Upper lobe of left lung (tissue), 6 donors: ENCODE measurements around the gene ABL1. TPM values are rescaled to one million over a fixed set of nuclear protein-coding genes. Genes with fewer than 3 reads are reported as not detected.

Experiments
- ATAC-seq, 2 donors: fragments of 200-7000 bp; cut with Tn5 transposase; one replicate each; pipeline ENCODE4 v1.9.1; 2022; ENCODE audit warnings: mild to moderate bottlenecking in 2 of 2, moderate library complexity in 2 of 2; ENCODE audit not compliant: low FRiP score in 2 of 2
- DNase-seq, 2 donors: peaks; one replicate each; pipeline ENCODE4 v3.0.0-alpha.2; 2019 to 2020
- H3K27ac ChIP-seq, 4 donors: fragments of 200-600 bp; sonication (generic); one replicate each; pipeline ENCODE4 v1.5.1; 2016 to 2019
- H3K27me3 ChIP-seq, 4 donors: fragments of 200-600 bp; sonication (generic); one replicate each; pipeline ENCODE4 v1.5.1; 2017 to 2019
- H3K36me3 ChIP-seq, 4 donors: fragments of 200-600 bp; sonication (generic); one replicate each; pipeline ENCODE4 v1.5.1; 2016 to 2019
- H3K4me1 ChIP-seq, 4 donors: fragments of 200-600 bp; sonication (generic); one replicate each; pipeline ENCODE4 v1.5.1; 2018 to 2019
- H3K4me3 ChIP-seq, 4 donors: fragments of 200-600 bp; sonication (generic); one replicate each; pipeline ENCODE4 v1.5.1; 2017 to 2019; ENCODE audit warnings: mild to moderate bottlenecking in 2 of 4, moderate library complexity in 1 of 4
- H3K9me3 ChIP-seq, 4 donors: fragments of 200-600 bp; sonication (generic); one replicate each; pipeline ENCODE4 v1.5.1; 2018 to 2019
- EP300 ChIP-seq, 4 donors: sonication (generic); formaldehyde crosslinking; IDR thresholded peaks; one replicate each; pipeline ENCODE4 v1.5.1; 2017; ENCODE audit warnings: antibody characterized with exemption in 4 of 4, control low read depth in 2 of 4
- POLR2A ChIP-seq, 4 donors: fragments of 450-650 bp; IDR thresholded peaks; one replicate each; pipeline ENCODE4 v1.5.1; 2016 to 2017; ENCODE audit warnings: antibody characterized with exemption in 4 of 4, mild to moderate bottlenecking in 2 of 4
- POLR2AphosphoS5 ChIP-seq, 2 donors: sonication (generic); formaldehyde crosslinking; IDR thresholded peaks; one replicate each; pipeline ENCODE4 v1.5.1; 2017; ENCODE audit warnings: antibody characterized with exemption in 2 of 2
- WGBS, 2 donors: methylation state at CpG; one replicate each; pipeline ENCODE4 v1.1.5; 2017 to 2018; 5-methylcytosine and 5-hydroxymethylcytosine counted together
- total RNA-seq, 6 donors: library from RNA; depleted of rRNA in 4 of 6; stranded (reverse); fragments of >200 nt in 4 of 6; gene quantifications; one replicate each; pipeline versions ENCODE4 v1.1.0 to v1.2.1, GENCODE V29; 2016 to 2021
- TF ChIP-seq, protein P1 (sequence below), 6 experiments: fragments of 450-650 bp in 4 of 6; fragments of 200-600 bp in 2 of 6; sonication (generic) in 2 of 6; IDR thresholded peaks; one replicate each; pipeline ENCODE4 v1.5.1; 2016 to 2019; ENCODE audit warnings: antibody characterized with exemption in 6 of 6
- donor health status: DM: no; HTN: no; CAD: no; lungs with moderate emphysema.
- donor health status: DM: no; HTN: yes; CAD: no; lungs with severe emphysema.

The ABL1 gene
- total RNA-seq, 6 donors from 2014 or later: 39.8 to 56.5 (median 47.0) TPM

- Histone ChIP-seq H3K27ac (peak overlapping the region in 1 of 4 donors; percentile 48), H3K36me3 (no peaks in the 10 kb centered on the region), H3K4me3 (no peak overlapping the region), H3K9me3 (no peaks in the 10 kb centered on the region), H3K27me3 (peaks cover 0 to 6% (median 2%) of the 10 kb centered on the region in 4 donors), H3K4me1 (peaks cover 0 to 20% (median 8%) of the 10 kb centered on the region in 4 donors)
- ATAC-seq: peak; percentile 16 to 18
- peak in 1 of 2 donors; percentile 79 for DNase-seq
- peak in 1 of 2 donors; percentile 59 for TF ChIP-seq POLR2AphosphoS5 (IDR thresholded peaks at IDR 0.05)
- TF ChIP-seq EP300 (IDR thresholded peaks at IDR 0.05): no peak
- no peak for TF ChIP-seq POLR2A (IDR thresholded peaks at IDR 0.05)
- TF ChIP-seq, protein P1, sequence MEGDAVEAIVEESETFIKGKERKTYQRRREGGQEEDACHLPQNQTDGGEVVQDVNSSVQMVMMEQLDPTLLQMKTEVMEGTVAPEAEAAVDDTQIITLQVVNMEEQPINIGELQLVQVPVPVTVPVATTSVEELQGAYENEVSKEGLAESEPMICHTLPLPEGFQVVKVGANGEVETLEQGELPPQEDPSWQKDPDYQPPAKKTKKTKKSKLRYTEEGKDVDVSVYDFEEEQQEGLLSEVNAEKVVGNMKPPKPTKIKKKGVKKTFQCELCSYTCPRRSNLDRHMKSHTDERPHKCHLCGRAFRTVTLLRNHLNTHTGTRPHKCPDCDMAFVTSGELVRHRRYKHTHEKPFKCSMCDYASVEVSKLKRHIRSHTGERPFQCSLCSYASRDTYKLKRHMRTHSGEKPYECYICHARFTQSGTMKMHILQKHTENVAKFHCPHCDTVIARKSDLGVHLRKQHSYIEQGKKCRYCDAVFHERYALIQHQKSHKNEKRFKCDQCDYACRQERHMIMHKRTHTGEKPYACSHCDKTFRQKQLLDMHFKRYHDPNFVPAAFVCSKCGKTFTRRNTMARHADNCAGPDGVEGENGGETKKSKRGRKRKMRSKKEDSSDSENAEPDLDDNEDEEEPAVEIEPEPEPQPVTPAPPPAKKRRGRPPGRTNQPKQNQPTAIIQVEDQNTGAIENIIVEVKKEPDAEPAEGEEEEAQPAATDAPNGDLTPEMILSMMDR (IDR thresholded peaks at IDR 0.05): peak in 2 of 6 experiments; percentile 38 to 39
- WGBS, 2 donors: 42 to 43% methylated on average over 21 of the region's 21 CpGs
Measured at GRCh38 chr9:130932255-130933079, 97.4 kb downstream of the ABL1 start.

DNA sequence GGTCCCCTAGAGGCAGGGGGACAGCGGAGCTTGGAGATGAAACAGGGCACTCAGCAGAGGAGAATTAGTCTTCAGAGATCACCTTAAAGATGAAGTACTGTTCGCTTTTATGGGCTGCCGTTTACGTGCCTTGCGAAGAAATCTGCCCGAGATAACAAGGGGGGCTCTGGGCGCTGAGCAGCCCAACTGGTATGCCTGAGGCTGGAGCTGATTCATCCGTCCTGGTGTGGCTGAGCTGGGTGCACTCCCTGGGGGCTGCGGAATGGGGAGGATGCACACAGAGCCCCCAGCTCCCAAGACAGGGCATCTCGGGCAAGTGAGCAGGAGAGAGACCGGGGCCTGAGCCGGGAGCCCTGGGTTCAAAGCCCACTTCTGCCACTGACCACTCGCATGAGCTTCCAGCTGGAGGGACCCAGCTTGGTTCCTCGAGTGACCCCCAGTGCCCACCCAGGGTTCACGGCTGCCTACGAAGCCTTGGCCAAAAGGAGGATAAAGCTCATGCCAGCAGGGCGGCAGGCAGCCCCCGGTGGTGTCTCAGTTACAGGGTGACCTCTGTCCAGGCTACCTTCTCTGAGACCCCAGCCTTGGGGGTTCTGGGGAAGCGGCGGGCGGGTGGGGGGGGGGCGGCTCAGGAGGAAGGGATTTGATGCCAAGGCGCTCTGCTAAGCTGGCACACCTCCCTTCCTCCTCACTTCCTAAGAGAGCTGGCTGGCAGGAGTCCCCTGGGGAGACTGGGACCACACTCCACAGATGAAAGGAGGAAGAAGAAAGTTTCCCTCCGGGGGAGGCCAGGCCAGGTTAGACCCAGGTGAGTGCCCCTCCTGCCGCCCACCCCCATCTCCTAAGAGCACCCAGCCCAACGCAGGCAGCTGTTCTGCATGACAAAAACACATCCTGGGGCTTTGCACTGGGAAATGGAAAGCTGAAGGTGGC lies 98.3 kb downstream of the ABL1 start:
- TF ChIP-seq, protein P1 (IDR thresholded peaks at IDR 0.05): no peak
- no peak for TF ChIP-seq EP300 (IDR thresholded peaks at IDR 0.05)
- TF ChIP-seq POLR2A (IDR thresholded peaks at IDR 0.05): no peak
- TF ChIP-seq POLR2AphosphoS5 (IDR thresholded peaks at IDR 0.05): no peak
- Histone ChIP-seq H3K9me3 (no peaks in the 10 kb centered on the region), H3K36me3 (no peaks in the 10 kb centered on the region), H3K4me1 (peaks cover 5 to 29% (median 15%) of the 10 kb centered on the region in 4 donors), H3K4me3 (no peak overlapping the region), H3K27me3 (peaks cover 0 to 15% (median 8%) of the 10 kb centered on the region in 4 donors), H3K27ac (peak overlapping the region in 2 of 4 donors; percentile 27 to 48)
- ATAC-seq: no peak
- WGBS, 2 donors: 12 to 33% methylated on average over 9 to 22 of the region's 26 CpGs
- no peak for DNase-seq

- 64 to 77% methylated on average over 3 to 9 of the region's 11 CpGs for WGBS, 2 donors
- Histone ChIP-seq H3K27me3 (peaks cover 0 to 22% (median 13%) of the 10 kb centered on the region in 4 donors), H3K4me3 (no peak overlapping the region), H3K36me3 (no peaks in the 10 kb centered on the region), H3K4me1 (peaks cover 13 to 38% (median 22%) of the 10 kb centered on the region in 4 donors), H3K27ac (no peak overlapping the region), H3K9me3 (no peaks in the 10 kb centered on the region)
- no peak for TF ChIP-seq EP300 (IDR thresholded peaks at IDR 0.05)
- TF ChIP-seq, protein P1 (IDR thresholded peaks at IDR 0.05): no peak
- no peak for TF ChIP-seq POLR2AphosphoS5 (IDR thresholded peaks at IDR 0.05)
- TF ChIP-seq POLR2A (IDR thresholded peaks at IDR 0.05): no peak
- no peak for ATAC-seq
- DNase-seq: no peak
Measured at GRCh38 chr9:130934246-130934645, 99.2 kb downstream of the ABL1 start.

DNA sequence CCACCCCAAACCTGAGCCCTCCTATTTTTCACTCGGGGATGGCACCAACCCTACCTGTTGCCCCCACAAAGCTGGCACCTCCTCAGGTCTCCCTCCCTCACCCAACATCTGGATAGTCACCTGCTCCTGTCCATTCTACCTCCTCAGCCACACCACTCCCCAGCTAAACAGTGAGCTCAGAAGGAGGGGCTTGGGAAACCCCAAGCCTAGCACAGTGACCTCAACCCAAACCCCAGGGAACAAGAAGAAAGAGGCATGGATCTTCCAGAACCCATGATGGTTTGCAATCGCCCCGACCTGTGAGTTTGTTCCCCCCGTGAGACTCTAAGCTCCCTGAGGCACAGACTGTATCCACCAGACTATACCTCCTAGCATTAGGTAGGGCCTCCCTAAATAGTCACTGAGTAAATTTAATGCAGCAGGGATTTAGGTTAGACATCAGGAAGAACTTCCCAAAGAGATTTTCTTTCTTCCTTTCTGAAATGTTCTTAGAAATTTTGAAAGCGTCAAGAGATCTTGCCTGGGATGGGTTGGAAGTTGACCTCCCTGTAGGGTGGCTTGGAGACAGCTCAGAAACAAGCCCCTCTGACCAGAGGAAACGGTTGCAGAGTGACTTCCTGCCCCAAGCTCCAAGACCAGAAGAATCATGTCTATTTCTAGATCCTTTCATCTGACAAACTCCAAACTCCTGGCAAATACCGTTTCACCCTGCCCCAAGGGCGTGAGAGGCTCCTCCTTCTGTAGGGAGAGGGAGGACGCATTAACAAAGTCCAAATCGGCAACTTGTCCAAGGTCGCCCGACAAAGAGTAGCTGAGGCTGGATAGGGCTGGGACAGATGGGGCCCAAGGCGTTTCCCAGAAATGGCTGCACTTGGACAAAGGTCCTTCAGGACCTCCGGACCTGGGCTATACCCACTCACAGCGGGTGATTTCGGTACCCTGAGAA lies 99.9 kb downstream of the ABL1 start:
- DNase-seq (no peak), ATAC-seq (no peak)
- H3K4me1 ChIP-seq: peaks cover 21 to 45% (median 28%) of the 10 kb centered on the region in 4 donors
- peak overlapping the region; percentile 23 to 71 (median 54) for H3K27ac ChIP-seq
- H3K27me3 ChIP-seq: peaks cover 0 to 29% (median 18%) of the 10 kb centered on the region in 4 donors
- no peak overlapping the region for H3K4me3 ChIP-seq
- no peaks in the 10 kb centered on the region for H3K9me3 ChIP-seq
- TF ChIP-seq POLR2AphosphoS5 (IDR thresholded peaks at IDR 0.05): peak in 1 of 2 donors; percentile 12
- TF ChIP-seq EP300 (IDR thresholded peaks at IDR 0.05): no peak
- 58 to 68% methylated on average over 10 to 16 of the region's 16 CpGs for WGBS, 2 donors
- no peaks in the 10 kb centered on the region for H3K36me3 ChIP-seq
